ENCODE results near the gene TMEM184C.
A peak's percentile ranks its signal among the peaks of the same experiment; 100 is the strongest.

The TMEM184C gene

DNA sequence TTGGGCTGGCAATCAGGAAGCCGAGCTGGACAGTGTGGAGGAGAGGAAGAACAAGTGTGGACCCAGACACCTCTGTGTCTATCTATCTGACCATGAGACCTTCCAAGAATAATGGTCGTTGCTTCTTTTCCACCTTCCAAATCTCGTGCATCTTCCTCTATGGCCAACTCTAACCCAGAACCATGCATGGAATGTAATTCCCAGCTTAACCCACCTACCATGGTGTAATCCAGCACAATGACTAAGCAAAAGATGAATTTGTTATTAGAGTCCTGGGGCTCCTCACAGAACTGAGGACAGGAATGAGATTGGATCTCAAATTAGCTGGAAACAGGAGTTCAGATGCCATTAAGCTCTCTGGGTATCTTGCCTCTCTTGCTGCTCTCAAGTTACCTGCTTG, 17.4 kb upstream of the TMEM184C start:
- DNase-seq: peak; percentile 79

DNA sequence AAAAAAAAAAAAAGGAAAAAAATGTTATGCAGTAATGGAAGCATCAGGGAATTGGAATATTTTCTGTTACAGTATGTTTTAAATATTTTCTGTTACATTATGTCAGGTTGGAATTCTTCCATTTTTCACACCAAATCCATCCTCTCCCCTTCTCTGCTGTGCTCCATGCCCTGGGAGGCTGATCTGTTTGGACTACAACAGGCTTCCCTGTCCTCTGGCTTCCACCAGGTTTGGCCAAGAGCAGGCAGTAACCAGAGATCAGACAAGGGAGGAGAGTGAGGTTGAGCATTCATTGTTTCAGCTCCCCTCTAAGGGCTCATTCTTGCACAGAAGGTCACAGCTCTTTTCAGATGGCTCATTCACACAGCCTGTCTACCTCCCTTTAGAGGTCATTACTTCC, 11.7 kb upstream of the TMEM184C start:
- DNase-seq: no peak

DNA sequence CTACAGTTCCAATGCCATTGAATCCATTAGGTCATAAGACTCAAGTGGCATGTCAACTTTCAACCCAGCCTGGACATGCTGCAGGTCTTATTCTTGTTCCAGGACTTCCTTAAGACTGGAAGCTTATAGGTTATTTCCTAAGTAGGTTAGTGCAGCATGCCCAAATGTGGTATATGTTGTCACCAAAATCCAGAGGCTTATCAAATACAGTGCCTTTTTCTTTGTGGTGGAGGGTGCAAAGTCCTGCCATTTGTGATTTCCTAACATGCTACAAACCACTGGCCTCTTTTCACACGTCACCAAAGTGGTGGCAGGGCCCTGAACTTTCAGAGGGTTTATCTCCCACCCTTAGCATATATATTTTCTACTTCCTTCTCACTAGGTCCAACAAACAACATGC, 9.7 kb upstream of the TMEM184C start:
- no peak for DNase-seq

DNA sequence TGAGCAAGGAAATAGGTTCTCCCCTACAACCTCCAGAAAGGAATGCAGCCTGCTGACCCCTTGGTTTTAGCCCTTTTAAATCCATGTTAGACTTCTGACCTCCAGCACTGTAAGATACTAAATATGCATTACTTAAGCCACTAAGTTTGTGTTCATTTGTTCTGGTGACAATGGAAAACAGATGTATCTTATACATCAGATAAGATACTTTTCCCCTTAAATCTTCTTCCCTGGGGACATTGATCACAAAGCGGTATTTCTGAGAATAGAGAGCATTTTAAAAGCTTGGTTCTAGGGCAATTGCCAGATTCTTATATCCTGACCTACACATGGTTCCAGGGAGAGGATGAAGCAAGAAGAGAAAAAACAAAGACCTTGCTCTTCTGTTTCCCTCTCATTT, 6.5 kb upstream of the TMEM184C start:
- DNase-seq: peak; percentile 45

DNA sequence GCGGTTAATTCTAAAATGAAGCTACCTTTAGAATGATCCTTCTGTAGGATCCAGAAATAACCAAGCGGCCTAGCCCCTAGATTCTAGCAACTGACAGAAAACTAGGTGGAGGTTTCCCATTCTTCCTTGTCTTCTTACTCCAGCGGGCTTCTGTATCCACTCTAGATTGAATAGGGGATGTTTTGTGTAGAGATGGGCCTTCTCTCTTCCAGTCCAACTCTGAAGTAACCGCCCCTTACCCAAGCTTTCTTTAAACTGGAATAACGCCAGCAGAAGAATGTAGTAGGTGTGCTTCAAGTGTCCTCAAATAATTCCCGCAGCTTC, 386 bp upstream of the TMEM184C start:
- DNase-seq: no peak

DNA sequence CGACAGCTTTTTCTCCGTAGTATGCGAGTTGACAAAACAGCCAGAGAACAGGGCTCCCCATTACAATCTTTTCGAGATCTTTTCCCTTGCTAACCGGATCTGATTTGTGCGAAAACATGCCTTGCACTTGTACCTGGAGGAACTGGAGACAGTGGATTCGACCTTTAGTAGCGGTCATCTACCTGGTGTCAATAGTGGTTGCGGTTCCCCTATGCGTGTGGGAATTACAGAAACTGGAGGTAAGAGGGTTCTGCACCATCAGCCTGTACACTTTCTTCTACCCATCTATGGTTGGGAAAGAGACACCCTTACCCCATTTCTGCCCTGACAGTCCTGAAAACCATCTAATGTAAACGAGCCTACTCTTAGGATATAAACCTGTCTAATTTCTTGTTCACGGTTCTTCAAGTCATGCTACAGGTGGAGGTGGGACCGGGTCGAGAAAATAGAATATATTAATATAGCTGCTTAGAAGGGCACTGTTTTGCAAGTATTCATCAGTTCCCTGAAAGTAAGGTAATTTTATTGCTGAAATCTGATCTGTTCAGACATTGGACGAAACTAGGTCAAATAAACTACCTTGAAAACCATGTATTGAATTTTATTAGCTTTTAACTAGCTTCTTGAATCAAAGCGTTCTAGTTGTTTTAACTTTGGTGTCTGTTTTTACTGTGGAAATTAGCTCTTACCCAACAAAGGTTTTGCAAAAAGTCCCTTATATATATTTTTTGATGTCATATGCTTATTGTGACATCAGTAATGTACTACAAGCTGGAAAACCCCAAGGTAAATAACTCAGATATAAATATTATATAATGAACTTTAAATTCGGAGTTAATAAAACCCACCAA, 869 bp downstream of the TMEM184C start:
- DNase-seq: no peak

DNA sequence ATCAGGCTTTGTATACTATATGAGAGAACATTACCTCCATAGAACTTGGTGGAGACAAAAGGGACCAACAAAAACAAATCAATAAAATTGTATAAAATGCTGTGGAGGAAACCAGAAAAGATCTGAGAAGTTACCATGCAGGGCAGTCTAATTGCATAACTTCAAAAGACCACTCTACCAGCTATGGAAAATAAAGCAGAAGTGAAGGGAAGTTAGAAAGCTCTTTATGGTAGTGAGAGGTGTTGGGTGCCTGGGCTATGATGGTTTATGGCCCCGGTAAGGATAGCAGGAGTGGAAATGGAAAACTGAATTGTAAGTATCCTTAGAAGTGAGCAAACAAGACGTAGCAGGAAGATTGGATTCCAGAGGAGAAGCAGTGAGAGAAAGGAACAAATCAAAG, 3.1 kb downstream of the TMEM184C start:
- no peak for DNase-seq

DNA sequence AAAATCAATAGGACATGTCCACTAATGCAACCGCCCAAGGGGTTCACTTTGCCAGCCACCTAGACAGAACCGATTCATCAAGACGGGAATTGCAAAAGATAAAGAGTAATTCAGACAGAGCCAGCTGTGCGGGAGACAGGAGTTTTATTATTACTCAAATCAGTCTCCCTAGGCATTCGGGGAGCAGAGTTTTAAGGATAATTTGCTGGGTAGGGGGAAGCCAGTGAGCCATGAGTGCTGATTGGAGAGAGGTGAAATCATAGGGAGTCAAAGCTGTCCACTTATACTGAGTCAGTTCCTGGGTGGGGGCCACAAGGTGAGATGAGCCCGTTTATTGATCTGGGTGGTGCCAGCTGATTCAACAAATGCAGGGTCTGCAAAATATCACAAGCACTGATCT, 8.5 kb downstream of the TMEM184C start:
- DNase-seq: no peak

DNA sequence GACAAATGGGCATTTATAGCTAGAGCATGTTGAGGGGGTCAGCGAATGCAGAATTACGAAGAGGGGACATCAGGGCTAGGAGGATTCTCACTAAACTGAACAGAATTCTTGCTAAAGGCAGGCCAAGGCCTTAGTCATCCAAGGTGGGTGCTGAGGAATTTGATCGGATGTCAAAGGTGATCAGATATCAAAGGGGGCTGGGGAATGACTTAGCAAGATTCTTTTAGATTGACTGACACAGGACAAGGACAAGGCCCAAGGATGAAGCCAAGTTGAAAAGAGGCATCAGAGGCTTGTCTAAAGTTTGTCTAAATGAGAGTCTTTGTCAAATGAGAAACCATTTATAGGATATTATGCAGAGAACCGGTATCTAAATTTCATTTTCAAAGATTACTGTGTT, 9.7 kb downstream of the TMEM184C start:
- DNase-seq: no peak

DNA sequence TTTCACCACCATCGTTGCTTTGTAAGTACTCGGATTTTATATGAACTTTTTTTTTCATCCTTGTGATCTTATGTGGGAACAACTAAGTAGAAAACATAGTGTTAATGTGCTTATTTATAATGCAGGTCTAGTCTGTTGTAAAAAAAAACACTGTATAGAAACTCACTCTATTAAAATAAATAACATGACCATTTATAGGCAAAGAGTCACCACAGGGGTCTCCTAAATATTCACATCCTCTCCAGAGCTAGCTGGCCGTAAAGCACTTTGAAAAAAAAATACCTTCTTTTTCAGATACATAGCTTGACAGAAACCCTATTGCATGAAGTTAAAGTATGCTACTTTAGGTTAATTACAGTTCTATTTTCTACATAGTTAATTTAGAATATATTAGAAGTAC, 11.2 kb downstream of the TMEM184C start:
- DNase-seq: no peak

DNA sequence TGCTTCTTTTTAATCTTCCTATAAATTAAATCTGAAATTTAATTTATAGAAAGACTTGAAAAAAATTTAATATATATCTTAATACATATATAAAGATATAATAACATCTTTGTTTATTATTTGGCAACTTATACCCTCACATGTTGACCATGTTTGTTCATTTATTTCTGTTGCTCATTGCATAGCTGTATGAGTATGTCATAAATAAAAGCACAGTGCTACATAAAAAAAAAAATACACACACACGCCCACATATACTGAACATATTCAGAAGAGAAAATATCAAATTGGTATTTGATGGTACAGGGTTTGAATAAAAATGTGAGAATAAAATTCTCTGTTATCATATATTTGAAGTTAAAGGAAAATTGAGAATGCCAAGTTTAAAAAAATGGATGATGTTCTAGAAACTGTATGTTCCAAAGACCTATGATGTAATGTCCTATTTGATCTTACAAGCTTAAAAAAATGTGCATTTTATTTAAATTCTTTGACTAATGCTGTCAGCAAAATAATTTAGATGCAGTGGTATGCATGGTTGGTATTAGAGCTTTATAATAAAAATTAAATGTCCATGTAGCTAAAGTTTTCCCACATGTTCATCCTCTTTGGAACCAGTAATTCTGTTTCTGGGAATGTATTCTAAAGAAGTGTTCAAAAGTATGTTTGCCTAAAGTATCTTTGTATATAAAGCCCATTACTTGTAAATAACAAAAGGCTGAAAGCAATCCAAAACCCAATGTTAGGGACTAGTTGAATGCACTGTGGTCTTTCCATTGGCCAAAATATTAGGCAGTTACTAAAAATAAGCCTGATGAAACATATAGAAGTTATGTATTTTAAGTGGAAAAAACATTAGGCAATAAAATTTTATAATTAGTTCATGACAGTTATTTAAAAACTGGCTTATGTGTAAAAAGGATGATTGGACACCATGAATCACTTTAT, 12.9 kb downstream of the TMEM184C start:
- peak; percentile 51 for DNase-seq

DNA sequence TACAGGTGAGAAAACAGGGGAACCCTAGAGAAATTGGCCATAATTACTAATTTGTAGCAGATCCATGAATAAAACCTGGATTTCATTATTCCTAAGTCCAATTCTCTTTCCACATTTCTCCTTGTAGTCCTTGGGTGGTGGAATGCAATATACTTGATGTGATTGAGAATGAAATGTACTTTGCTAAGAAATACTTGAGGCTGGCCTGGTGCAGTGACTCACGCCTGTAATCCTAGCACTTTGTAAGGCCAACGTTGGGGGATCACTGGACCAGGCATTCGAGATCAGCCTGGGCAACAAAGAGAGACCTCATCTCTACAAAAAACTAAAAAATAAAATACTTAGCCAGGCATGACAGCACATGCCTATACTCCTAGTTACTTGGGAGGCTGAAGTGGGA, 15.9 kb downstream of the TMEM184C start:
- peak; percentile 61 for DNase-seq

DNA sequence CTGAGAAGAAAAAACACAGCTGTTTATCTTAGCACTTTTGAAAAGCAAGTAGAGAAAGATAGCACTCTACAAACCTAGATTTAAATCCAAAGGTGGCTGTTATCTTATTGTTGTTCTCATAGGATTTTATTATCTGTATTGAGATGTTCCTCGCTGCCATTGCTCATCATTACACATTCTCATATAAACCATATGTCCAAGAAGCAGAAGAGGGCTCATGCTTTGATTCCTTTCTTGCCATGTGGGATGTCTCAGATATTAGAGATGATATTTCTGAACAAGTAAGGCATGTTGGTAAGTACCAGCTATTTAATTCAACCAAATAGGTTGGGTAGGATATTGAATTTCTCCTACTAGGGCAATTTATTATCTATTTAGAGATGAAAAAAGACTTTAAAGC, 16.4 kb downstream of the TMEM184C start:
- no peak for DNase-seq

DNA sequence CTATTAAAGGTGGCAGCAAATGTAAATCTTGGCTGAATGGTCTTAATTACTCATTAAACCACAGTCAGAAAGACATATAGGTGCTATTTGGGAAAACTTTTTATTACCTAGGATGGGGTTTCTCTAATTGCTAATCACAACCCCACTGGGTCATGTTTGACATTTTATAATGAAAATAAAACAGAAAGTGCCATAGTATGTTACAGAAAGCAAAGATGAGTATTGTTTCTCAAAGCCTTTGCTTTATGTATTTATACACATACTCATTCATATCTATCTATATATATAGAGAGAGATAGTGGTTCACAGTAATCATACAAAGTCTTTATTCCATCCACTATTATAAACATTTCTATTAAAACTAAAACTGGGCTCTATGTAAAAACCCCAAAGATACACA, 18.2 kb downstream of the TMEM184C start:
- DNase-seq: no peak

DNA sequence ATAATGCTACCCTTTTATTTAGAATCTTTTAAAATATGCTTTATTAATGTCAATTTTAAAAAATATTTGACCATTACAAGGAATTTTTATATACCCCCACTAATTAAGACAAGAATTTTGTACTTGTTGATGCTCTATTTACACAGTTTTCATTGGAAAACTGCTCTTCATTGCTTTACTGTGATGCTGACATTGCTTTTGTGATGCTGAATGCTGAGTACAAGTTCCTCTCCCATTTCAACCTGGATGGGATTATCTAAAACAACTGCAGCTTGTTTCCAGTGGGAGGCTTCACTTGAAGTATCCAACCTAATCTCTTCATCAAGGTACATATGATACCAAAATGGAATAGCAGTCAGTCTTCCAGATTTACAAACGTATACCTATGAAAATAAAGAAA, 21.2 kb downstream of the TMEM184C start:
- DNase-seq: no peak

DNA sequence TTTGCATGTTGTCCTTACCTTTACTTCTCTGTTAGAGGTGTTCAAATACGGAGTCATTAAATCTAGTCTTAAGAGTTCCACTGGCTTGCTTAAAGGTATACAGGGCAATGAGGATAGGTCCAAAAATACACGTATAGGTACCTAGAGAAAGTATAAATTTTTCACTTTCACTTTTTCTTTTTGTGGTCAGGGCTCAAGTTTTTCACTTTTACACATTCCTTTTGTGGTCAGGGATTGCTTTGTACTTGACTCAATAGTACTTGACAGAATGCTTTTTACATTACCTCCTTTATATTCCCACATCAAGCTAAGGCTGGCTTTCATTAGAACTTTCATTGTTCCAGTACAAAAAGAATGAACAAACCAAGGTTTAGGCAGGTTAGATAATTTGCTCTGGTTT, 21.7 kb downstream of the TMEM184C start:
- peak; percentile 3 for DNase-seq

DNA sequence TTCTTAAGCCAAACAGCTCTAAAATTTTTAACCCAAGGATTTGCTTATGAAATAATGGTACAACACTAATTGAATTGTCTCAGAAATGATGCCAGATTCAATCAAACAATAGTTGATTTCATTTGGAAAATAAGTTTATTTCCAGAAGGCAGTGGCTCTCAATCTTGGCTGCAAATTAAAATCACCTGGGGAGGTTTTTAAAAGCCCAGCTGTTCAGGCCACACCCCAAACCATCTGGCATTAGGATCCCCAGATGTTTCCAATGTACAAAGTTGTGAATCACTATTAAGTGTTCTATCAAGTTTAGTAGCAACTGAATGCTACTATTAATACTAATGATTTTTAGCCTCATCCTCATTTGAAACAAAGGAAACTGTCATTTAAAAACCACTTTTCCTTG, 22.2 kb downstream of the TMEM184C start:
- DNase-seq: peak; percentile 7

DNA sequence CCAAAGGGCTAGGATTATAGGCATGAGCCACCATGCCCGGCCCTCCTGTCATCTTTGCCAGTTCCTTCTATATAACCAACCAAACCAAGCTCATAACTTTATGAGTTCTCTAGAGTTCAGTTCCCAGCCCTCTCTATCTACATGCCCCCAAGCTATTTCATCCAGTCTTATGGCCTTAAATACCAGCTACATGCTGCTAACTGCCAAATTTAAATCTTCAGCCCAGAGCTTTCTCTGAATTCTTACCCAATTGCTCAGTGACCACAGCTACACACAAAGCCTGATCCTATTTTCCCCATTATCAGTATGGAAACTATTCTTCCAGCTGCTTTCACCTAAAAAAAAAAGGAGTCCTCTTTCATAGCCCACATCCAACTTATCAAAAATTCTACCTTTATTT, 23.1 kb downstream of the TMEM184C start:
- DNase-seq: peak; percentile 4

DNA sequence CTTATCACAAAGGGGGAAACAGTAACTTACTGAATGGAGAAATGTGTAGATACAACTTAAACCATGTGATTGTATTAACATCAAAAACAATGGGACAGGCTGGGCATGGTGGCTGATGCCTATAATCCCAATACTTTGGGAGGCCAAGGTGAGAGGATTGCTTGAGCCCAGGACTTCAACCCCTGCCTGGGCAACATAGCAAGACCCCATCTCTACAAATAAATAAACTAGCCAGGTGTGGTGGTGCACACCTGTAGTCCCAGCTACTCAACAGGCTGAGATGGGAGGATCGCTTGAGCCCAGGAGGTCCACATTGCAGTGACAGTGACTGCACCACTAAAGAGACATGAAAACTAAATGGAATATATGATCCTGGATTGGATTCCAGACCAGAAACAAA, 26.4 kb downstream of the TMEM184C start:
- DNase-seq: no peak

DNA sequence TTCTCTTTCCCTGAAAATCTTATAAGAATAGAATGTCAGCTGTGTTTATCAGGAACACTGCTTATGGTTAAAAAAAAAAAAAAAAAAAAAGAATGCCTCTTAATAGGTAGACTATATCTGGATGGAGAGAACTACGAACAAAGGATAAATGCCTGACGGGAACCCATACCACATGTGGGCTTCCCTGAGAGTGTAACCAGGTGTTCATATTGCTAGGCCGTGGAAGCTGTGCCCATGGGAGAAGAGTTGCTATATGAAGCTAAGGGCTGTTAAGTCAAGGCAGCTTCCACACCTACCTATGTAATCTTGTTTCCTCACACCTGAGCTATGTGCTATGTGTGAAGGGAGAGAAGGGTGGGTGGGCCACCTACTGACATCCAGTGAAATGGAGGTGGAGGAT, 27.3 kb downstream of the TMEM184C start:
- no peak for DNase-seq

DNA sequence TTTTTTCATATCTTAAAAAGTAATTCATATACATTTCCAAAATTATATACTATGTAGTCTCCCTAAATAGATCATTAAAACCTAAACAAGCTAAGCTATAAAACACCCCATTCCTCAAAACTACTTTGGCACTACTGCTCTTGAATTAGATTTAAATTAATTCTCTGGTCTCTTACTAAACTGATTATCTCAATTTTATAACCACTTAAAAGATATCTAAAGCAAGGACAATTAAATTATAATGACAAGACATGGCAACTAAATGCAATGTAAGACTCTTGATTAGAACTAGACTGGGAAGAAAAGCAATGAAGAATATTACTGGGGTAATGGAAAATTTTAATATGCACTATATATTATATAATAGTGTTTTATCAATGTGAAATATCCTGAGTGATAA, 27.9 kb downstream of the TMEM184C start:
- DNase-seq: no peak

DNA sequence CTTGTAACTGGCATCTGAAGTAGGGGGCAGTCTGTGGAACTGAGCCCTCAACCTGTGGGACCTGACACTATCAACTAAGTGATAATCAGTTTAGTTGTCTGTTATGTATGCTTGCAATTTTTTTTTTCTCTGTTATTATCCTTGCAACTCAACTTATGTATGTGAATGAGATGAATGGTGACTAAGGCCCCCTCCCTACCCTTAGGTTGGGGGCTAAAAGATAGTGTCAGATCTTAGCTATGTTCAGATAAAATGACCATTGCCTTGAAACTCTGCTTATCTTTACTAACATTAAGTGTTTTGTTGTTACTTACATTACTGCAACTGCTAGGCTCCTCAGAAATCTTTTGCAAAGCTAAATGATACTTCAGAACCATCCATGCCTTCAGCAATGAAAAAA, 31.5 kb downstream of the TMEM184C start:
- no peak for DNase-seq

DNA sequence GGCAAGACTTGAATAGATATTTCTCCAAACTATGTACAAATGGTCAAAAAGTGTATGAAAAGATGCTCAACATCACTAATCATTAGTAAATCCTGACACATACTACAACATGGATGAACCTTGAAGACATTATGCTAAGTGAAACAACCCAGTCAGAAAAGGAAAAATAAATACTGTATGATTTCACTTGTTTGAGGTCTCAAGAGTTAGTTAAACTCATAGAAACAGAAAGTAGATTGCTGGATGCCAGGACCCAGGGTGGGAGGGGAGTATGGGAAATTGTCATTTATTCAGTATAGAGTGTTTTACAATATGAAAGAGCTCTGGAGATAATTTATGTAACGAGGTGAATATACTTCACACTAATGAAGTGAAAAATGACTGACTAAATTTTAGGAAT, 34.4 kb downstream of the TMEM184C start:
- no peak for DNase-seq

DNA sequence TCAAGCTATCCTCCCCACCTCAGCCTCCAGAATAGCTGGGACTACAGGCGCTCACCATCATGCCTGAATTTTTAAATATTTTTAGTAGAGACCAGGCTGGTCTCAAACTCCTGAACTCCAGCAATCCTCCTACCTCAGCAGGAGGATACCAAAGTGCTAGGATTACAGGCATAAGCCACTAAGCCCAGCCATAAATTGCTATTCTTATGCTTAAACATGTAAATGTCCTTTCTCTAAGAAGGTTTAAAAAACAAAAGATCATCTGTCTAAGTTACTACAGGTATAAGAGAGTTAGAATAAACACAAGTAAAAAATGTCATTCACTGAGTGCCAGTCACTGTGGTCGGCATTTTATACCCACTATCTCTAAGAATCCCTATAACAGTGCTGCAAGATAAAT, 38.4 kb downstream of the TMEM184C start:
- DNase-seq: no peak
